Smooth muscle cell (in vitro differentiated cells): ENCODE measurements around the gene DNAJC13. TPM values are rescaled to one million over a fixed set of nuclear protein-coding genes. Genes with fewer than 3 reads are reported as not detected.

ENCODE experiments used
- DNase-seq: peaks from one replicate; lab custom pipeline; 2025; ENCODE audit not compliant: unreplicated experiment; lab: John Stamatoyannopoulos, UW
- H2AFZ ChIP-seq: fragments of 200-600 bp; sonication (generic); 2 replicates; pipeline ENCODE4 v1.6.0; 2016; ENCODE audit warnings: antibody characterized with exemption, low read depth, mild to moderate bottlenecking
- H3F3A ChIP-seq: fragments of 200-600 bp; sonication (generic); 2 replicates; pipeline ENCODE4 v1.6.0; 2017; ENCODE audit warnings: antibody characterized with exemption, low read depth
- H3K27ac ChIP-seq: fragments of 200-600 bp; sonication (generic); 2 replicates; pipeline ENCODE4 v1.5.1; 2016; ENCODE audit warnings: low read depth, mild to moderate bottlenecking
- H3K27me3 ChIP-seq: fragments of 200-600 bp; sonication (generic); 2 replicates; pipeline ENCODE4 v1.6.1; 2016; ENCODE audit warnings: low read depth, mild to moderate bottlenecking
- H3K36me3 ChIP-seq: fragments of 200-600 bp; sonication (generic); 2 replicates; pipeline ENCODE4 v1.5.1; 2016; ENCODE audit warnings: low read depth
- H3K4me1 ChIP-seq: fragments of 200-600 bp; sonication (generic); 2 replicates; pipeline ENCODE4 v1.5.1; 2016; ENCODE audit warnings: low read depth
- H3K4me2 ChIP-seq: fragments of 200-600 bp; sonication (generic); 2 replicates; pipeline ENCODE4 v1.6.0; 2016; ENCODE audit warnings: mild to moderate bottlenecking
- H3K4me3 ChIP-seq: fragments of 200-600 bp; sonication (generic); 2 replicates; pipeline ENCODE4 v1.5.1; 2016; ENCODE audit warnings: mild to moderate bottlenecking
- H3K79me2 ChIP-seq: fragments of 200-600 bp; sonication (generic); 2 replicates; pipeline ENCODE4 v1.6.0; 2016; ENCODE audit warnings: low read depth, mild to moderate bottlenecking
- H3K9ac ChIP-seq: fragments of 200-600 bp; sonication (generic); 2 replicates; pipeline ENCODE4 v1.6.0; 2016; ENCODE audit warnings: low read depth
- H3K9me3 ChIP-seq: fragments of 200-600 bp; sonication (generic); replicated peaks from 2 replicates; pipeline ENCODE4 v1.5.1; 2016; ENCODE audit warnings: low read depth
- H4K20me1 ChIP-seq: fragments of 200-600 bp; sonication (generic); 2 replicates; pipeline ENCODE4 v1.6.0; 2016; ENCODE audit warnings: low read depth
- WGBS: methylation state at CpG from one replicate; pipeline ENCODE4 v1.1.7; 2016; ENCODE audit warnings: low lambda C conversion rate; 5-methylcytosine and 5-hydroxymethylcytosine counted together
- polyA plus RNA-seq: library from polyadenylated mRNA; unstranded; fragments of >200 nt; fragmentation: Nextera tagmentation; extraction: Ambion mirVana; gene quantifications from 2 replicates; pipeline ENCODE4 v1.2.1, GENCODE V29; 2016
- total RNA-seq: library from RNA; depleted of rRNA; stranded (reverse); fragments of >200 nt; gene quantifications from 2 replicates; pipeline ENCODE4 v1.2.3, GENCODE V29; 2014
- TF ChIP-seq, protein P1 (sequence below): fragments of 200-600 bp; sonication (generic); IDR thresholded peaks from 2 replicates; pipeline ENCODE4 v1.5.1; 2017; ENCODE audit warnings: borderline replicate concordance, mild to moderate bottlenecking, antibody characterized with exemption; ENCODE audit not compliant: insufficient read depth, poor library complexity, severe bottlenecking

DNAJC13 gene
- total and polyA plus RNA-seq, 2 experiments from 2014 or later, result 11.1 to 47.9 TPM

DNA sequence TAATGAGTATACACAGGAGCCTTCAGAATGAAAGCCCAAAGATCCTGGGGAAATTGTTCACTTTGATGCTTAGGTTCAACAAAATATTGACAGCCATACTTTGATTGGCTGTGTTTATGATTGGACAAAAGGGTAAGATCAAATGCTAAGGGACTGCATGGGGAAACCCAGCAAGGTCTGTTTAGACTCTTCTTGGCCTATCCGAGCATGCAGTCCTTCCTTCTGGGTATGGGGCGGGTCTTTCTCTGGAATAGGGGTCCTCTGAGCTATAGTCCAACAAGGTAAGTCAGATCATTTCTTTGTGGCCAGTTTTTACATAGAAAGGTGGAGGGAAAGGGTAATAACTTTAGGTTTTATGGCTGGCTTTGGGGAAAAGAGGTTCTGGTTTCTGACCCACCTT is 126.8 kb downstream of the DNAJC13 start:
- H3K9ac ChIP-seq, result no peak overlapping the region
- H3K27ac ChIP-seq, result peak overlapping the region; percentile 85
- H3K36me3 ChIP-seq, result peaks cover 4% of the 10 kb centered on the region
- H3K27me3 ChIP-seq, result no peaks in the 10 kb centered on the region
- H3K9me3 ChIP-seq, result no peaks in the 10 kb centered on the region
- H3K4me2 ChIP-seq, result no peak overlapping the region
- no peaks in the 10 kb centered on the region for H3K4me1 ChIP-seq
- no peak overlapping the region for H3K4me3 ChIP-seq
- peaks cover 5% of the 10 kb centered on the region for H3F3A ChIP-seq
- H4K20me1 ChIP-seq, result no peaks in the 10 kb centered on the region
- TF ChIP-seq, protein P1, sequence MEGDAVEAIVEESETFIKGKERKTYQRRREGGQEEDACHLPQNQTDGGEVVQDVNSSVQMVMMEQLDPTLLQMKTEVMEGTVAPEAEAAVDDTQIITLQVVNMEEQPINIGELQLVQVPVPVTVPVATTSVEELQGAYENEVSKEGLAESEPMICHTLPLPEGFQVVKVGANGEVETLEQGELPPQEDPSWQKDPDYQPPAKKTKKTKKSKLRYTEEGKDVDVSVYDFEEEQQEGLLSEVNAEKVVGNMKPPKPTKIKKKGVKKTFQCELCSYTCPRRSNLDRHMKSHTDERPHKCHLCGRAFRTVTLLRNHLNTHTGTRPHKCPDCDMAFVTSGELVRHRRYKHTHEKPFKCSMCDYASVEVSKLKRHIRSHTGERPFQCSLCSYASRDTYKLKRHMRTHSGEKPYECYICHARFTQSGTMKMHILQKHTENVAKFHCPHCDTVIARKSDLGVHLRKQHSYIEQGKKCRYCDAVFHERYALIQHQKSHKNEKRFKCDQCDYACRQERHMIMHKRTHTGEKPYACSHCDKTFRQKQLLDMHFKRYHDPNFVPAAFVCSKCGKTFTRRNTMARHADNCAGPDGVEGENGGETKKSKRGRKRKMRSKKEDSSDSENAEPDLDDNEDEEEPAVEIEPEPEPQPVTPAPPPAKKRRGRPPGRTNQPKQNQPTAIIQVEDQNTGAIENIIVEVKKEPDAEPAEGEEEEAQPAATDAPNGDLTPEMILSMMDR, result no peak
- 100% methylated on average over 2 of the region's 2 CpGs for WGBS
- no peaks in the 10 kb centered on the region for H3K79me2 ChIP-seq
- no peak for DNase-seq
- no peak overlapping the region for H2AFZ ChIP-seq

DNA sequence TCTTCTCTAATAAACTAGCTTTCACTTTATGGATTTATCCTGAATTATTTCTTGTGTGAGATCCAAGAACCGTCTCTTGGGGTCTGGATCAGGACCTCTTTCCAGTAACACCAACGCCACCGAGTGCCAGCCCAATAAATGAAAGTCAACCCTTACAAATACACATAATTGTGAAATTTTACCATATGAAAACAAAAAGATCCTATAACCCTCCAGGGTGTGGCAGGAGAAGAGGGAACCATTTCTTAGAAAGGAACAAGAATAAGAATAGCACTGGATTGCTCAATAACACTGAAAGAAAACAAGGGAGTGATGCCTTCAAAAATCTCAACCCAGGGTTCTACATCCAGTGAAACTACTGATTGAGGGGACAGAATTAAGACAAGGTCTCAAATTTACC is 128.2 kb downstream of the DNAJC13 start:
- H3K4me2 ChIP-seq, result no peak overlapping the region
- DNase-seq, result no peak
- no peak overlapping the region for H2AFZ ChIP-seq
- H3K4me1 ChIP-seq, result peaks cover 3% of the 10 kb centered on the region
- no peaks in the 10 kb centered on the region for H3K27me3 ChIP-seq
- H3K4me3 ChIP-seq, result no peak overlapping the region
- no peaks in the 10 kb centered on the region for H3K36me3 ChIP-seq
- WGBS, result 97% methylated on average over 3 of the region's 3 CpGs
- TF ChIP-seq, protein P1, result no peak
- H3K27ac ChIP-seq, result no peak overlapping the region
- H4K20me1 ChIP-seq, result no peaks in the 10 kb centered on the region
- H3F3A ChIP-seq, result peaks cover 5% of the 10 kb centered on the region
- H3K9me3 ChIP-seq, result no peaks in the 10 kb centered on the region
- no peak overlapping the region for H3K9ac ChIP-seq
- H3K79me2 ChIP-seq, result no peaks in the 10 kb centered on the region

DNA sequence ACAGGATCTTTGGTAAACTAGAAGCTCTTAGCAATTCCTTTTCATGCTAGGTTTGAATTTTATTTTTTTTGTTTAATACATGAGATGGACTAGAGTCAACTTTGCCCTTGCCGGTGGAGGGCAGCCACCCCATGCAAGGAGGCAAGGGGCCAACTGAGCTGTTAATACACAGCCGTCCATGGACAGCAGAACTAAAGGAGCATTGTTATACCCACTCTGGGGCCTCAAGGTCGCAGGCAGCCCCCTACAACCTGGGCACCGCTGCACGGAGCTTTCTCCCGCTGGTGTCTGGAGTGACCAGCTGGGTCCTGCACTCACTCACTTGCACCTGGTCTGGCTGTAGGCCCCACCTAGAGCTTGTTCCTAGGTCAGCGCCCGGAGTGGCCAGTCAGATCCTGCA is 131.9 kb downstream of the DNAJC13 start:
- Histone ChIP-seq H3K4me1 (peaks cover 3% of the 10 kb centered on the region), H3K4me3 (no peak overlapping the region), H3K36me3 (no peaks in the 10 kb centered on the region), H3F3A (no peaks in the 10 kb centered on the region), H4K20me1 (no peaks in the 10 kb centered on the region), H3K79me2 (no peaks in the 10 kb centered on the region), H2AFZ (no peak overlapping the region), H3K9me3 (no peaks in the 10 kb centered on the region), H3K9ac (no peak overlapping the region), H3K4me2 (no peak overlapping the region), H3K27ac (no peak overlapping the region), H3K27me3 (no peaks in the 10 kb centered on the region)
- TF ChIP-seq, protein P1, result no peak
- no peak for DNase-seq
- WGBS, result 97% methylated on average over 8 of the region's 8 CpGs

DNA sequence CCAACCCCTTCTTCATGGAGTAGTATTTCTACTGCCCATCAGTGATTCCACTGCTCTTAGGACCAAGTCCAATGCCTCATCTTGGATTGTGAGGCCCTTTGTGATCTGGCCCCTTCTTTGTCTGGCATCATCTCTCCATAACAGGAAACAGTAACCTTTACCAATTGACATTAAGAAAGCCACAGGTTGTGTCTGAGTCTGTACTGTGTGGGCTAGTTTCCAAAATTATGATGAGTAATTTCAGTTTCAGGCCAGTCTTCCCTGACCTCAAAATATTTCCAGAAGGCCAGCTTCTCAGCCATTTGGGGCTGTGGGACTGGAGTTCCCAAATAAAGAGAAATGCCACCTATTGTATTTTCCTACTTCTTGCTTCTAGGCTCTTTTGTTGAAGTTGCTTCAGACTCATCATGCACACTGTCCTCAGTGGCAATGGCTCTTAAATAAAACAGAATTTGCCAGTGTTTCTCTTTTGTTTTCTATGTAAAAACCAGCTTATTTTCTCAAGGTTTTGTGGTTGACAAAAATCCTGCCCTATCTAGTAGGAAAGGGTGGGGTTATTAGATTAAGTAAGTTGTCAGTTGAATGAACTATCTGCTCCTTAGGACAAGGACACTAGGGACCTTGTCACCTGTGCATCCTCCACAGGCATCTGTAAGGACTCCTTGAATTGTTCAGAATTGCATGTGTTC is 132.7 kb downstream of the DNAJC13 start:
- Histone ChIP-seq H3K27me3 (no peaks in the 10 kb centered on the region), H3K4me3 (no peak overlapping the region), H3K27ac (peak overlapping the region; percentile 40), H3K4me1 (peaks cover 3% of the 10 kb centered on the region), H2AFZ (no peak overlapping the region), H3F3A (no peaks in the 10 kb centered on the region), H3K9ac (no peak overlapping the region), H4K20me1 (no peaks in the 10 kb centered on the region), H3K4me2 (peak overlapping the region; percentile 43), H3K9me3 (no peaks in the 10 kb centered on the region), H3K79me2 (no peaks in the 10 kb centered on the region), H3K36me3 (no peaks in the 10 kb centered on the region)
- no peak for DNase-seq
- TF ChIP-seq, protein P1, result no peak
